Liver (tissue), 9 donors: ENCODE measurements around the gene SRSF9. TPM values are rescaled to one million over a fixed set of nuclear protein-coding genes. Genes with fewer than 3 reads are reported as not detected.

Source experiments
- DNase-seq: peaks from one replicate; pipeline ENCODE4 v3.0.0-alpha.2; 2017; ENCODE audit warnings: low spot score
- H3K27ac ChIP-seq, 2 donors: one replicate each; pipeline ENCODE4 v1.7.0; 2013; ENCODE audit warnings: inconsistent platforms in 2 of 2, low read length in 2 of 2, control low read depth in 1 of 2, low read depth in 1 of 2, mild to moderate bottlenecking in 1 of 2
- H3K27me3 ChIP-seq, 4 donors: one replicate each; pipeline versions ENCODE4 v1.6.1 to v1.7.0; 2013; ENCODE audit warnings: low read length in 3 of 4, inconsistent platforms in 1 of 4, mild to moderate bottlenecking in 1 of 4, moderate library complexity in 1 of 4; ENCODE audit not compliant: control insufficient read depth in 4 of 4, insufficient read depth in 4 of 4
- H3K36me3 ChIP-seq, 4 donors: one replicate each; pipeline versions ENCODE4 v1.6.1 to v1.7.0; 2013; ENCODE audit warnings: low read length in 3 of 4, mild to moderate bottlenecking in 3 of 4, low read depth in 1 of 4, moderate library complexity in 1 of 4; ENCODE audit not compliant: control insufficient read depth in 4 of 4, insufficient read depth in 3 of 4
- H3K4me1 ChIP-seq, 4 donors: one replicate each; pipeline versions ENCODE4 v1.6.1 to v1.7.0; 2013; ENCODE audit warnings: low read length in 3 of 4, mild to moderate bottlenecking in 3 of 4, moderate library complexity in 1 of 4; ENCODE audit not compliant: control insufficient read depth in 4 of 4, insufficient read depth in 4 of 4
- H3K4me3 ChIP-seq, 3 donors: one replicate each; pipeline versions ENCODE4 v1.6.1 to v1.7.0; 2013; ENCODE audit warnings: low read length in 3 of 3, control low read depth in 1 of 3, low read depth in 1 of 3, mild to moderate bottlenecking in 1 of 3
- H3K9ac ChIP-seq, 2 donors: one replicate each; pipeline ENCODE4 v1.7.0; 2013; ENCODE audit warnings: low read length in 2 of 2, mild to moderate bottlenecking in 2 of 2, moderate library complexity in 2 of 2, control low read depth in 1 of 2, low read depth in 1 of 2
- H3K9me3 ChIP-seq, 4 donors: one replicate each; pipeline versions ENCODE4 v1.6.1 to v1.7.0; 2013; ENCODE audit warnings: low read length in 3 of 4; ENCODE audit not compliant: control insufficient read depth in 4 of 4
- CTCF ChIP-seq: fragments of 150-350 bp; IDR thresholded peaks from 2 replicates; pipeline ENCODE4 v1.5.1; 2017; ENCODE audit warnings: improper control_type of control experiment, low read depth, low read length; ENCODE audit not compliant: missing input control
- EGR1 ChIP-seq, 2 donors: IDR thresholded peaks; 2 replicates each; pipeline ENCODE4 v1.6.1; 2016 to 2018; ENCODE audit warnings: antibody characterized with exemption in 2 of 2, low read depth in 2 of 2
- FOXA1 ChIP-seq: IDR thresholded peaks from 2 replicates; pipeline ENCODE4 v1.6.1; 2016; ENCODE audit warnings: antibody characterized with exemption
- FOXA2 ChIP-seq: IDR thresholded peaks from 2 replicates; pipeline ENCODE4 v1.6.1; 2016; ENCODE audit warnings: antibody characterized with exemption
- GABPA ChIP-seq, 2 donors: IDR thresholded peaks in 1 of 2; conservative IDR thresholded peaks in 1 of 2; 2 replicates each; pipeline ENCODE4 v1.6.1; 2016; ENCODE audit warnings: antibody characterized with exemption in 2 of 2, mild to moderate bottlenecking in 1 of 2, moderate library complexity in 1 of 2
- HNF4A ChIP-seq, 2 donors: conservative IDR thresholded peaks; 2 replicates each; pipeline ENCODE4 v1.6.1; 2016; ENCODE audit warnings: antibody characterized with exemption in 2 of 2, mild to moderate bottlenecking in 2 of 2
- HNF4G ChIP-seq: IDR thresholded peaks from 2 replicates; pipeline ENCODE4 v1.6.1; 2016; ENCODE audit warnings: antibody characterized with exemption
- JUND ChIP-seq, 2 donors: IDR thresholded peaks; 2 replicates each; pipeline ENCODE4 v1.6.1; 2016; ENCODE audit warnings: antibody characterized with exemption in 2 of 2
- MAX ChIP-seq: IDR thresholded peaks from 2 replicates; pipeline ENCODE4 v1.6.1; 2016; ENCODE audit warnings: antibody characterized with exemption
- NR2F2 ChIP-seq: IDR thresholded peaks from 2 replicates; pipeline ENCODE4 v1.6.1; 2016; ENCODE audit warnings: antibody characterized with exemption
- REST ChIP-seq: IDR thresholded peaks from 2 replicates; pipeline ENCODE4 v1.6.1; 2016; ENCODE audit warnings: antibody characterized with exemption, mild to moderate bottlenecking
- RXRA ChIP-seq, 2 donors: IDR thresholded peaks; 2 replicates each; pipeline ENCODE4 v1.6.1; 2017 to 2018; ENCODE audit warnings: antibody characterized with exemption in 2 of 2, mild to moderate bottlenecking in 1 of 2
- SP1 ChIP-seq: IDR thresholded peaks from 2 replicates; pipeline ENCODE4 v1.6.1; 2018; ENCODE audit warnings: antibody characterized with exemption, mild to moderate bottlenecking
- TAF1 ChIP-seq: conservative IDR thresholded peaks from 2 replicates; pipeline ENCODE4 v1.6.1; 2016; ENCODE audit warnings: antibody characterized with exemption, mild to moderate bottlenecking
- YY1 ChIP-seq: IDR thresholded peaks from 2 replicates; pipeline ENCODE4 v1.6.1; 2016; ENCODE audit warnings: antibody characterized with exemption, mild to moderate bottlenecking
- ZBTB33 ChIP-seq: IDR thresholded peaks from 2 replicates; pipeline ENCODE4 v1.6.1; 2016; ENCODE audit warnings: antibody characterized with exemption
- WGBS: extraction: QIAGEN DNeasy Blood & Tissue Kit; methylation state at CpG from one replicate; pipeline ENCODE4 v1.1.7; 2013; 5-methylcytosine and 5-hydroxymethylcytosine counted together
- polyA plus RNA-seq, 2 donors: library from polyadenylated mRNA; stranded (reverse) in 1 of 2; unstranded in 1 of 2; fragments of 200-250 nt in 1 of 2; fragments of >200 nt in 1 of 2; fragmentation: Nextera tagmentation in 1 of 2; extraction: Ambion mirVana in 1 of 2; gene quantifications; one replicate each; pipeline versions ENCODE4 v1.2.1 to v1.2.3, GENCODE V29; 2013 to 2015
- total RNA-seq, 2 donors: library from RNA; depleted of rRNA; stranded (reverse); fragments of >200 nt; gene quantifications; one replicate each; pipeline ENCODE4 v1.2.3, GENCODE V29; 2014
- donor health status: healthy.
- donor health status: healthy.
- donor health status: healthy.
- donor health status: healthy.
- donor health status: healthy.

Gene SRSF9
- total and polyA plus RNA-seq, 4 donors = 45.3 to 98.5 (median 73.3) TPM

GRCh38 chr12:120508537-120508936, 39.0 kb upstream of the SRSF9 start:
- Histone ChIP-seq H3K4me1 (no peaks in the 10 kb centered on the region), H3K9me3 (no peaks in the 10 kb centered on the region), H3K36me3 (peaks cover 7 to 36% (median 22%) of the 10 kb centered on the region in 4 donors), H3K4me3 (no peak overlapping the region), H3K27me3 (no peaks in the 10 kb centered on the region), H3K27ac (no peak overlapping the region), H3K9ac (no peak overlapping the region)
- WGBS = 89% methylated on average over 8 of the region's 8 CpGs
- TF ChIP-seq EGR1 (IDR thresholded peaks at IDR 0.05; ENCODE audit: low read depth in 2 of 2) (no peak), ZBTB33 (no peak), YY1 (no peak)
- no peak for DNase-seq

- Histone ChIP-seq H3K27ac (no peak overlapping the region), H3K27me3 (no peaks in the 10 kb centered on the region), H3K4me1 (no peaks in the 10 kb centered on the region), H3K9ac (no peak overlapping the region), H3K36me3 (peaks cover 14 to 35% (median 30%) of the 10 kb centered on the region in 4 donors), H3K9me3 (no peaks in the 10 kb centered on the region), H3K4me3 (no peak overlapping the region)
- DNase-seq = no peak
- WGBS = 91% methylated on average over 4 of the region's 4 CpGs
- TF ChIP-seq HNF4G (no peak), CTCF (no peak), SP1 (no peak), EGR1 (IDR thresholded peaks at IDR 0.05; ENCODE audit: low read depth in 2 of 2) (no peak), RXRA (IDR thresholded peaks at IDR 0.05) (no peak), FOXA2 (no peak), YY1 (no peak)
Observed at GRCh38 chr12:120504587-120504986, 35.0 kb upstream of the SRSF9 start.

- WGBS = 92% methylated on average over 1 of the region's 1 CpG
- Histone ChIP-seq H3K27me3 (no peaks in the 10 kb centered on the region), H3K27ac (no peak overlapping the region), H3K4me3 (no peak overlapping the region), H3K9me3 (no peaks in the 10 kb centered on the region), H3K9ac (no peak overlapping the region), H3K4me1 (peaks cover 0 to 11% (median 7%) of the 10 kb centered on the region in 4 donors), H3K36me3 (peaks cover 7 to 33% (median 24%) of the 10 kb centered on the region in 4 donors)
- DNase-seq = no peak
- TF ChIP-seq MAX (no peak), SP1 (no peak), HNF4G (no peak), TAF1 (no peak), FOXA1 (no peak), FOXA2 (no peak), JUND (IDR thresholded peaks at IDR 0.05) (no peak), RXRA (IDR thresholded peaks at IDR 0.05) (no peak), EGR1 (IDR thresholded peaks at IDR 0.05; ENCODE audit: low read depth in 2 of 2) (no peak), HNF4A (conservative IDR thresholded peaks at IDR 0.05) (no peak), NR2F2 (no peak), CTCF (no peak), GABPA (IDR thresholded peaks at IDR 0.05 in 1 of 2, conservative IDR thresholded peaks at IDR 0.05 in 1 of 2) (no peak), REST (no peak)
Observed at GRCh38 chr12:120500581-120500980, 31.0 kb upstream of the SRSF9 start.
